ENCODE results near the gene MPDZ. TPM values are rescaled to one million over a fixed set of nuclear protein-coding genes. Genes with fewer than 3 reads are reported as not detected.

The MPDZ gene
- total and polyA plus RNA-seq, 10 donors, result 3.8 to 42.8 (median 26.8) TPM

GRCh38 chr9:13139641-13140171 is 139.8 kb downstream of the MPDZ start:
- H3K27ac ChIP-seq, result no peak overlapping the region
- TF ChIP-seq POLR2A (IDR thresholded peaks at IDR 0.05) (no peak), POLR2AphosphoS5 (IDR thresholded peaks at IDR 0.05) (no peak), CTCF (IDR thresholded peaks at IDR 0.05 in 8 of 11, conservative IDR thresholded peaks at IDR 0.05 in 3 of 11) (no peak)
- no peaks in the 10 kb centered on the region for H3K9me3 ChIP-seq
- 62 to 79% (median 68%) methylated on average over 2 of the region's 2 CpGs for WGBS, 5 donors
- intact Hi-C loops (cut with DNase I; ENCODE audit: low total_unique reads), result no loop called here
- H3K27me3 ChIP-seq (replicated peaks in 1 of 7), result no peaks in the 10 kb centered on the region
- no peak overlapping the region for H3K4me3 ChIP-seq
- H3K36me3 ChIP-seq, result peaks cover 0 to 34% (median 2%) of the 10 kb centered on the region in 6 donors
- no peak for DNase-seq
- no peaks in the 10 kb centered on the region for H3K4me1 ChIP-seq

- H3K9me3 ChIP-seq, result no peaks in the 10 kb centered on the region
- no peak overlapping the region for H3K4me3 ChIP-seq
- H3K27ac ChIP-seq, result no peak overlapping the region
- DNase-seq, result no peak
- H3K27me3 ChIP-seq (replicated peaks in 1 of 7), result no peaks in the 10 kb centered on the region
- H3K4me1 ChIP-seq, result no peaks in the 10 kb centered on the region
- TF ChIP-seq CTCF (IDR thresholded peaks at IDR 0.05 in 8 of 11, conservative IDR thresholded peaks at IDR 0.05 in 3 of 11) (no peak), POLR2AphosphoS5 (IDR thresholded peaks at IDR 0.05) (no peak), POLR2A (IDR thresholded peaks at IDR 0.05) (no peak)
- intact Hi-C loops (cut with DNase I; ENCODE audit: low total_unique reads), result no loop called here
- WGBS, 5 donors, result 61 to 96% (median 87%) methylated on average over 1 of the region's 1 CpG
- H3K36me3 ChIP-seq, result peaks cover 0 to 35% (median 3%) of the 10 kb centered on the region in 6 donors
Measured at GRCh38 chr9:13137426-13137825, 142.1 kb downstream of the MPDZ start.

GRCh38 chr9:13131991-13132390 is 147.5 kb downstream of the MPDZ start:
- intact Hi-C loops (cut with DNase I; ENCODE audit: low total_unique reads), result no loop called here
- H3K4me3 ChIP-seq, result no peak overlapping the region
- peaks cover 0 to 29% (median 0%) of the 10 kb centered on the region in 6 donors for H3K36me3 ChIP-seq
- no peaks in the 10 kb centered on the region for H3K27me3 ChIP-seq (replicated peaks in 1 of 7)
- WGBS, 5 donors, result 80 to 97% (median 88%) methylated on average over 3 of the region's 3 CpGs
- H3K27ac ChIP-seq, result no peak overlapping the region
- TF ChIP-seq POLR2AphosphoS5 (IDR thresholded peaks at IDR 0.05), result no peak
- no peak for TF ChIP-seq POLR2A (IDR thresholded peaks at IDR 0.05)
- no peaks in the 10 kb centered on the region for H3K4me1 ChIP-seq
- no peak for DNase-seq
- H3K9me3 ChIP-seq, result no peaks in the 10 kb centered on the region

GRCh38 chr9:13131416-13131815 is 148.1 kb downstream of the MPDZ start:
- H3K9me3 ChIP-seq, result no peaks in the 10 kb centered on the region
- intact Hi-C loops (cut with DNase I; ENCODE audit: low total_unique reads), result no loop called here
- H3K4me1 ChIP-seq, result no peaks in the 10 kb centered on the region
- no peaks in the 10 kb centered on the region for H3K27me3 ChIP-seq (replicated peaks in 1 of 7)
- H3K4me3 ChIP-seq, result no peak overlapping the region
- 78 to 92% (median 85%) methylated on average over 6 of the region's 6 CpGs for WGBS, 5 donors
- H3K27ac ChIP-seq, result no peak overlapping the region
- TF ChIP-seq POLR2AphosphoS5 (IDR thresholded peaks at IDR 0.05), result no peak
- no peak for TF ChIP-seq CTCF (IDR thresholded peaks at IDR 0.05 in 8 of 11, conservative IDR thresholded peaks at IDR 0.05 in 3 of 11)
- TF ChIP-seq POLR2A (IDR thresholded peaks at IDR 0.05), result no peak
- no peak for DNase-seq
- peaks cover 0 to 23% (median 0%) of the 10 kb centered on the region in 6 donors for H3K36me3 ChIP-seq
